ENCODE data around the gene FMO3.

The FMO3 gene

GRCh38 chr1:171090604-171091003, at the start of gene FMO3:
Gene FMO3, plus strand, starts transcription at chr1:171090905. Its CDS starts 1,754 bp downstream, at chr1:171092659.
- DNase-seq, result no peak

GRCh38 chr1:171048014-171048413, 42.7 kb upstream of the FMO3 start:
- DNase-seq, result no peak

GRCh38 chr1:171052977-171053376, 37.7 kb upstream of the FMO3 start:
- DNase-seq, result no peak

GRCh38 chr1:171055966-171056643, 34.6 kb upstream of the FMO3 start:
- DNase-seq, result no peak

- DNase-seq, result no peak
Observed at GRCh38 chr1:171061425-171062143, 29.1 kb upstream of the FMO3 start.

GRCh38 chr1:171062902-171063301, 27.8 kb upstream of the FMO3 start:
- DNase-seq, result no peak

GRCh38 chr1:171075041-171075440, 15.7 kb upstream of the FMO3 start:
- no peak for DNase-seq

- DNase-seq, result no peak
Observed at GRCh38 chr1:171081314-171081753, 9.4 kb upstream of the FMO3 start.

- DNase-seq, result no peak
Observed at GRCh38 chr1:171081763-171082201, 8.9 kb upstream of the FMO3 start.

- DNase-seq, result no peak
Observed at GRCh38 chr1:171082606-171083005, 8.1 kb upstream of the FMO3 start.

- no peak for DNase-seq
Observed at GRCh38 chr1:171083222-171083621, 7.5 kb upstream of the FMO3 start.

- no peak for DNase-seq
Observed at GRCh38 chr1:171084091-171084490, 6.6 kb upstream of the FMO3 start.

GRCh38 chr1:171084870-171085269, 5.8 kb upstream of the FMO3 start:
- DNase-seq, result no peak

GRCh38 chr1:171087896-171088295, 2.8 kb upstream of the FMO3 start:
- DNase-seq, result no peak

GRCh38 chr1:171103862-171104261, 13.2 kb downstream of the FMO3 start:
- DNase-seq, result no peak

- no peak for DNase-seq
Observed at GRCh38 chr1:171107262-171107940, 16.7 kb downstream of the FMO3 start.

- no peak for DNase-seq
Observed at GRCh38 chr1:171107969-171108368, 17.3 kb downstream of the FMO3 start.

GRCh38 chr1:171109966-171110365, 19.3 kb downstream of the FMO3 start:
- DNase-seq, result no peak

- no peak for DNase-seq
Observed at GRCh38 chr1:171110621-171111326, 20.1 kb downstream of the FMO3 start.

- DNase-seq, result no peak
Observed at GRCh38 chr1:171112119-171112518, 21.4 kb downstream of the FMO3 start.

- no peak for DNase-seq
Observed at GRCh38 chr1:171113382-171113781, 22.7 kb downstream of the FMO3 start.

- DNase-seq, result no peak
Observed at GRCh38 chr1:171115280-171115897, 24.7 kb downstream of the FMO3 start.

GRCh38 chr1:171116676-171117075, 26.0 kb downstream of the FMO3 start:
- DNase-seq, result no peak

Data from CD4-positive, alpha-beta T cell treated with Interleukin-4 for 4 hours (primary cell).